GM11168 (cell line): ENCODE measurements around the gene TULP1.

Source experiments
- in situ Hi-C: fragments of 300-500 bp; cut with MboI; formaldehyde crosslinking; loops from one replicate; pipeline ENCODE4 v1.12.0; 2022; ENCODE audit warnings: low sequenced_read_pairs; ENCODE audit not compliant: unreplicated experiment

TULP1 gene

GRCh38 chr6:35499372-35499771 is 13.3 kb downstream of the TULP1 start:
- in situ Hi-C loops = no loop called here

DNA sequence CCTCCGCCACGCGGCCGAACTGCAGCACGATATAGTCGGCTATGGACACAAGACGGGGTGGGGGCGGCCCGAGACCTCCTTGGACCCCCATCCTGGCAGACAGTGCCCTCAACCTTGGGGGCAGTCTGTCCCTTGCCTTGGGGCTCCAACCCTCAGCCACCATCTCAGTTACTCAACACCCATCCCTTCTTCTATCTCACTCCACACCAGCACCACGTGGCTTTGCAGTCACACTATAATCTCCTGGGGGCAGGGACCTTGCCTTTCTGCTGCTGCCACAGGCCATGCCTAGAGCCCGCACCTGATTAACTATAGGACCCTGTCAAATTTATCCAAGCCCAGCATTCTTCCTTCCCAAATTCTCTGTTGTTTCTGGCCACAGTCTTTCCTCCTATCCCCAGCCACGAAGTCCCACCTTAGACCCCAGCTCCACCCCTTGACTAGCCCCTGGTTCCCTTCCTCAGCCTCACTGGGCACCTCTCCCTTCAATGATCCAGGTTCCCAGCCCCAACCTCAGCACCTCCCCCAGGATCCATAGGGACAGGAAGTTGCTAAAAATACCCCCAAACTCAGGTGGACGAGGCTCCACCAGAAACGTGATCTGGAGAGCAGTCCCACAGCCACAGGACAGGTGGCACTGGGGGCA is 14.2 kb downstream of the TULP1 start:
- in situ Hi-C loops = no loop called here

GRCh38 chr6:35497571-35498421 is 14.9 kb downstream of the TULP1 start:
- in situ Hi-C loops = no loop called here

GRCh38 chr6:35496841-35497570 is 15.7 kb downstream of the TULP1 start, which contains the start of gene TEAD3:
Gene TEAD3, minus strand, starts transcription at chr6:35497079.
- in situ Hi-C loops = no loop called here

DNA sequence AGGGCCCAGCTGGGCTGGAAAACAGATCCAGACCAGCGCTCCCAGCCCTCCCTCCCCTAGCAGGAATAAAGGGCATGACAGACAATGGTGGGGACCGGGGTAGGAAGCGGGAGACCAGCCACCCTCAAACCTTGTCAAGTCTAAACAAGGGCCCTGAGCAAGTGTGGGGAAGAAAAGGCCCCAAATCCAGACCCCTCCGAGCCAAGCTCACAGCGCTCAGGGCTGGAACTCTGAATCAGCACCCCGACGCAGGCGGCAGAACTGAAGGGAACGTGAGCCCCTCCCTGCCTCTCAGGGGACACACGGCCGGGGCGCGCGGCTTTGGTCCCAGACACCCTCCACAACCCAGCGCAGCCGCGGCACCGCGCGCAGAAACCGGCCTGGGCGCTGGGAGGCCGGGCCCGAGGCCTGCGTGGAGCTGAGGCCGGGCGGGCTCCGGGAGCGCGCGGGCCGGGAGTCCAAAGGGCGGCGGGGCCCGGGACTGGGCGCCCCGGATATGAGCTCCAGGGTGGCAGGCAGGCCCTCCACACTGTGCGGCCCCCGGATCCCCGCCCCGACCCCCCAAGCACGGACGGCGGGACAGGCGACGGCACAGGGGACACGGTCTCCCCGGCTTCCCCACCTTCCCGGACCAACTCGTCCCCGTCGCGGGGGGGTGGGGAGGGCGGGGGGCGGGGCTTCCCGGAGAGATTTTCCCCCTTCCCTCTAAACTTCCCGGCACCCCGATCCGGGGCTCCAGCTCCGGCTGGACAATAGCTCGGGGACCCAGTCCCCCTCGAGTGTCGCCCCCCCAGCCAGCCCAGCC is 16.5 kb downstream of the TULP1 start:
- in situ Hi-C loops = no loop called here

DNA sequence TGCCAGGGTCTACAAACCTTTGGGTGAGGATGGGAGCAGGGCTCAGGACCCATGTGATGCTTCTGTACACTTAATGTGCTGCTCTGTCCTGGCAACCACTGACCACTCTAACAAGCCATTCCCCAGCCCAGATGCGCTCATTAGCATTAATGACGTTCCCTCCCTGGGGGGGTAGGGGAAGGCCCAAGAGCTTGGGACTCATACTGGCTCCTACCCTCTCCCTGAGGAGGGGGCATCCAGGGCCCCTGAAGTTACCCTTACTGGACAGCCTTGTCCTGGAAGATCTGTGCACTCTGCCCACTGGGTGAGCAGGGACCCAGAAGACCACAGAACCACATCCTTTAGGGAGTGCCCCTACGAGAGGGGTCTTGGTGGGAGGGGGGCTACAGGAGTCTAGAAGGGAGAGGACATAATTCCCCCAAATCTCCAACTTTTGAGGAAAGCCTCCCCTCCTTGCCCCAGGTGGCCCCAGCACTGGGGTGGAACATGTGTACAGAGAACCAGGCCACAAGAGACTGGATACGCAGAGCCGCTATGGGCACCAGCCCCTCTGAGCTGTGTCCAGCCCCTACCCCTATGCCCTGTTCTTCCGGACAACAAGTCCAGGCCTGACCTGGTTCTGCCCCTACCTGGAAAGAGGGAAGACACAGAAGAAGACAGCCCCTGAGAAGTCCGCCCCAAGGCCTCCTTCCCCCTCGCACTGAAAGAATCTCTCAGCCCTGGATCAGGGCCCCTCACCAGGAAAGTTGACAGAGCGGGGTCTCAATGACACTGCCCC is 17.2 kb downstream of the TULP1 start:
- in situ Hi-C loops = no loop called here

GRCh38 chr6:35494161-35494563 is 18.5 kb downstream of the TULP1 start:
- in situ Hi-C loops = no loop called here

GRCh38 chr6:35493307-35493983 is 19.3 kb downstream of the TULP1 start:
- in situ Hi-C loops = no loop called here

DNA sequence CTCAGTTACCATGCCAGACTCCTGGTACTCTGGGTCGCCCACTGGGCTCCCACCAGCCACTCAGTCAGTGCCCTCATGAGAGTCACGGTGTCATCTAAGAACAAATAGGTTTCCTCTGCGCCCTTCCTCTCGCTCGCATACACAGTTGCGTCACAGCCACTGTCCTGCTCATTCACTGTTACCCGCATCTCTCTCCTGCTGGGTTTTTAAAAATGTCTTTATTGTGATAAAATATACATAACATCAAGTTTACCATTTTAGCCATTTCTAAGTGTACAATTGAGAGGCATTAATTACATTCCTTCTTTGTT is 19.8 kb downstream of the TULP1 start:
- in situ Hi-C loops = no loop called here

DNA sequence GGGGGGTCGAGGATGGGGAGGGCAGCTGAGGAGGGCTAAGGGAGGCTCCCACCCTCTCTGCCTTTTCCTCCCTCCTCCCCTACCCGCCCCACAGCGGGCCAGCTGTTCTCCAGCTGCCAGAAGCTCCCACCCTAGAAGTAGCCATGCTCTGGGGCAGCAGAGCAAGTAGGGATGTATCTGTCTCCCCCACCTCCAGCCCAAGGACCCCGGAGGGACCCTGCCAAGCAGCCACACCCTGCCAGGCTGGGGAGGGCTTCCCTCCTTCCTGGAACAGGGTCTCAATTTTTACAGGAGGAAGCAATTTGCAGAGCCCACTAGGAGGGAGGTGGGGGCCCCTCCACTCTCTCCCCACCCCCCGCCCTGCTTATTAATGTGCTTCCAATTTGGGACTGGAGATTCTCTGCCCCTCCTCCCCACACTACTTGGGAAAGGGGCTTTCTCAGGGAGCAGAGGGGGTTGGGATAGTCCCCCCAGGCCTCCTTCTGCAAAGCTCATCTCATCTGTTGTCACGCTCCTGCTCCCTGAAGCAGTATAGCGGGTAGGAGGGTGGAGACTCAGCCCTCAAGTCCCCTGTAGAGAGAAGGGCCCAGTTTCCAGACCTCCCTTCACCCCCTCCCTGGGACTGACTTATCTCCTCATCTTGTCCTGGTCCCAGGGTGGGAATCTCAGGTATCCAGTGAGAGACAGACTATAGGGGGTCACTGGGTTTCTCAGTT is 20.3 kb downstream of the TULP1 start:
- in situ Hi-C loops = no loop called here

- in situ Hi-C loops = no loop called here
Observed at GRCh38 chr6:35491558-35492257, 21.0 kb downstream of the TULP1 start.

GRCh38 chr6:35490821-35491557 is 21.7 kb downstream of the TULP1 start:
- in situ Hi-C loops = no loop called here

DNA sequence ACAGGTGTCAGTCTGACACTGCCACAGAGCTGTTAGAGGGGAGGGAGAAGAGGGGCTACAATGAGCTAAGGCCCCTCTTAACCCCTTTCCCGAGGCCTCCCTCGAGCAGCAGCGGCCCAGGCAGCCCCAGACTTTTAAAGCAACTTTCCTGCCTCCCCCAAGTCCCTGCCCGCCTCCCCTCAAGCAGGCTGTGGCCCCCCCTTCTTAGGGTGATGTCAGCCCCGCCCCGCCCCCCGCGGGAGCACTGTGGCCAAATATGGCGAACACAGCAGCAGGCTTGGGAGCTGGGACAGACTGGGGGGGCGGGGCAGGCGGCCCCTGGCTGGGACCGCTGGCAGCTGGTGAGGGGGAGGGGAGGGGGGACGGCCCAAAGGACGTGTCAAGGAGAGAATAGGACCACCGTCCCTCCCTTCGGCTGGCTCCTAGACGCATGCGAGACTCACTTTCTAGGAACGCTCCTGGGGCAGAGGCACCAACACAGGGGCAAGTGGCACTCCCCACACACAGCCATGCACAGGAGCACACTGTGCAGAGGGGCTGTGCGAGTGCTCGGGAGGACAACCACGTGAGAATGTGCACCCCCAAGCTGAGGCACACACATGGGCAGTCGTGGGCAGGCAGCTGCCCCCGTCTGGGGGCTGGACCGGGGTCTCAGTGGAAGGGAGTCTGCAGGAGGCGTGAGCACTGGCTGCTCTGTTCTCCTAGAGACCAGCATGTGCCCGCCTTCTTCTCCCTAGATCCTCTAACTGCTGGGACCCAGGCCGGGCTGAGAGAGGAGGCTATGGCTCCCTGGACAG is 22.5 kb downstream of the TULP1 start:
- in situ Hi-C loops = no loop called here

DNA sequence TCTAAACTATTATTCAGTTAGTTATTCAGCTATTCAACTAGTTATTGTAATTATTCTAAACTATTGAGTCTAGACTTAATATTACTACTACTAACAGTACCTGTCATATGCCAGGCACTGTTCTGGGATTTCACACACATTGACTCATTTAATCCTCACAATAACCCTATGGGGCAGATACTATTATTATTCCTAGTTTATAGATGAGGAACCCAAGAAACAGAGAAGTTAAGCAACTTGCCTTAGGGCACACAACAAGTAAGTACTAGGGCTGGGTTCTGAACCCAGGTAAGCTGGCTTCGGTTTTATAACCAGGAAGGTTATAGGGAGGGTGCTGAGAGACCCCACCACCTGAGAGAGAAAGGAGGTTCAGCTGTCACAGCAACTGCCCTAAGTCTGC is 23.6 kb downstream of the TULP1 start:
- in situ Hi-C loops = no loop called here

GRCh38 chr6:35488517-35488862 is 24.2 kb downstream of the TULP1 start:
- in situ Hi-C loops = no loop called here

DNA sequence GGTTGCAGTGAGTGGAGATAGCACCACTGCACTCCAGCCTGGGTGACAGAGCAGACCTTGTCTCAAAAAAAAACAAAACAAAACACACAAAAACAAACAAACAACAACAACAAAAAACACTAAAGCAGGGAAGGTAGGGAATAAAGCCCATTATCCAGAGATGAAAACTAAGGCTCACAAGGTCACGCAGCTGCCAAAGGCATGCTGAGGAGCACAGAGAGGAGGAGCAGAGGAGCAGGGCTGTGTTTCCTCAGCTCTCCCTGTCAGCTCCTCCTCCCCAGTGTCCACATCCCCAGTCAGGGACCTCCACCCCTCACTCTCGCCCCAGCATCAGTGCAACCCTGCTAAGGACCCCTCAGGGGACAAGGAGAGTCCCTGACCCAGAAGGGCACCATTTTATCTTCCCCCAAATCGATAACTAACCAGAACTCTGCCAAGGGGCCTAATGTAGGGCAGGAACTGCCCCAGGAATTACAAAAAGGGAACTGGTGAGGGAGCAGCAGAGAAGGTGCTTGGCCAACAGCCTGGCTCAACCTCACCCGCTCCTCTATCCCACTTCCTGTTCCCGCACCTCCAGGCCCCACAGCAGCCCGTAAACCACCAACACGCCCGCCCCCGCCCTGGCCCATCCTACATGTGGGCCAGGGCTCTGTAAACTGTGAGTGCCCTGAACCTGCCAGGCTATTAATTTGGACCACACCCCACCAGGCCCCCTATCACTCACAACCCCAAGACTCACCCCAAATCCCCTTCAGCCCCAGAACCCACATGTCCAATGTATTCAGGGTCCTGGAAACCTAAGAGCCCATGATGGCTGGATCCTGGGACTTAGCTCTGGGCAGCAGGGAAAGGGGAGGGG is 24.8 kb downstream of the TULP1 start:
- in situ Hi-C loops = no loop called here
